Retinal pigment epithelial cell (primary cell): ENCODE measurements around the gene KIAA0586.

Source experiments
- DNase-seq: peaks from one replicate; pipeline ENCODE4 v3.0.0-alpha.2; 2010; ENCODE audit warnings: low read depth
- H3K4me3 ChIP-seq: 2 replicates; pipeline ENCODE4 v1.5.1; 2011; ENCODE audit warnings: mild to moderate bottlenecking, low read length, control low read depth, moderate library complexity
- CTCF ChIP-seq: conservative IDR thresholded peaks from 2 replicates; pipeline ENCODE4 v1.5.1; 2011; ENCODE audit warnings: low read depth, low read length, control low read depth, inconsistent platforms

Gene KIAA0586

GRCh38 chr14:58593977-58594376, 166.5 kb downstream of the KIAA0586 start:
- no peak for DNase-seq
- H3K4me3 ChIP-seq = no peak overlapping the region
- no peak for TF ChIP-seq CTCF

GRCh38 chr14:58597041-58597440, 169.5 kb downstream of the KIAA0586 start:
- H3K4me3 ChIP-seq = no peak overlapping the region
- DNase-seq = no peak
- TF ChIP-seq CTCF = no peak

- no peak overlapping the region for H3K4me3 ChIP-seq
- DNase-seq = no peak
- TF ChIP-seq CTCF = no peak
Measured at GRCh38 chr14:58598028-58598803, 170.7 kb downstream of the KIAA0586 start.

GRCh38 chr14:58598804-58599525, 171.4 kb downstream of the KIAA0586 start:
- no peak overlapping the region for H3K4me3 ChIP-seq
- DNase-seq = no peak
- no peak for TF ChIP-seq CTCF

GRCh38 chr14:58599707-58600106, 172.2 kb downstream of the KIAA0586 start:
- TF ChIP-seq CTCF = no peak
- no peak for DNase-seq
- no peak overlapping the region for H3K4me3 ChIP-seq
